Kidney (tissue), 14 donors: Measurements from ENCODE around the gene SLC7A14. TPM values are rescaled to one million over a fixed set of nuclear protein-coding genes. Genes with fewer than 3 reads are reported as not detected.

Experiments
- DNase-seq, 5 donors: peaks; one replicate each; pipeline ENCODE4 v3.0.0-alpha.2; 2013 to 2020
- FAIRE-seq: peaks from 2 replicates; lab custom pipeline; 2012; peaks lifted over from hg19 to GRCh38; lab: Jason Lieb, UNC
- H3K27ac ChIP-seq, 2 donors: one replicate each; pipeline ENCODE4 v1.7.0; 2013; ENCODE audit warnings: low read depth in 2 of 2, low read length in 2 of 2, inconsistent platforms in 1 of 2
- H3K27me3 ChIP-seq: one replicate; pipeline ENCODE4 v1.7.1; 2013; ENCODE audit warnings: low read length, inconsistent platforms; ENCODE audit not compliant: control insufficient read depth, insufficient read depth
- H3K36me3 ChIP-seq, 3 donors: one replicate each; pipeline versions ENCODE4 v1.7.0 to v1.7.1; 2013; ENCODE audit warnings: low read length in 3 of 3, control low read depth in 1 of 3, inconsistent platforms in 1 of 3; ENCODE audit not compliant: insufficient read depth in 3 of 3, control insufficient read depth in 2 of 3
- H3K4me1 ChIP-seq, 3 donors: one replicate each; pipeline versions ENCODE4 v1.7.0 to v1.7.1; 2013; ENCODE audit warnings: low read length in 3 of 3, inconsistent platforms in 1 of 3, low read depth in 1 of 3; ENCODE audit not compliant: control insufficient read depth in 2 of 3, insufficient read depth in 2 of 3
- H3K4me3 ChIP-seq, 3 donors: one replicate each; pipeline versions ENCODE4 v1.7.0 to v1.8.1; 2013; ENCODE audit warnings: low read length in 3 of 3, control low read depth in 1 of 3, inconsistent platforms in 1 of 3
- H3K9ac ChIP-seq, 3 donors: one replicate each; pipeline versions ENCODE4 v1.7.0 to v1.7.1; 2013; ENCODE audit warnings: low read length in 3 of 3, control low read depth in 1 of 3, inconsistent platforms in 1 of 3
- H3K9me3 ChIP-seq, 3 donors: one replicate each; pipeline versions ENCODE4 v1.7.0 to v1.7.1; 2013; ENCODE audit warnings: low read length in 3 of 3, control low read depth in 1 of 3, inconsistent platforms in 1 of 3; ENCODE audit not compliant: control insufficient read depth in 2 of 3, insufficient read depth in 1 of 3
- CTCF ChIP-seq: IDR thresholded peaks from 3 replicates; pipeline ENCODE4 v1.5.1; 2012; ENCODE audit warnings: mild to moderate bottlenecking, moderate library complexity, borderline replicate concordance; ENCODE audit not compliant: insufficient read depth; ENCODE audit errors: extremely low read depth
- intact Hi-C: fragments of 100-400 bp; cut with DNase I; formaldehyde crosslinking; loops from one replicate; pipeline ENCODE4 v1.11.1; 2022
- polyA plus RNA-seq: library from polyadenylated mRNA; stranded (reverse); fragments of 350-450 nt; fragmentation: Illumina TruSeq; extraction: RNeasy Lipid Tissue Mini Kit (QIAGEN cat#74804); gene quantifications from one replicate; pipeline ENCODE4 v1.2.3, GENCODE V29; 2014; ENCODE audit warnings: low read depth, low replicate concordance; ENCODE audit not compliant: insufficient read depth
- total RNA-seq: library from RNA; stranded (reverse); fragmentation: NEBNext Ultra II Directional; extraction: Animal tissue kit (Norgen Biotek cat#: 25700); gene quantifications from one replicate; pipeline ENCODE4 v1.2.1, GENCODE V29; 2021
- donor health status: control.
- donor health status: control.
- donor health status: control.
- donor health status: control.
- donor health status: control.
- donor health status: DM: yes; HTN: yes; CAD: no.
- donor health status: Normal renal cell carcinoma (clear cell type).

Gene SLC7A14
- total and polyA plus RNA-seq, 2 donors from 2014 or later, result 0.04 TPM; not detected in 1

DNA sequence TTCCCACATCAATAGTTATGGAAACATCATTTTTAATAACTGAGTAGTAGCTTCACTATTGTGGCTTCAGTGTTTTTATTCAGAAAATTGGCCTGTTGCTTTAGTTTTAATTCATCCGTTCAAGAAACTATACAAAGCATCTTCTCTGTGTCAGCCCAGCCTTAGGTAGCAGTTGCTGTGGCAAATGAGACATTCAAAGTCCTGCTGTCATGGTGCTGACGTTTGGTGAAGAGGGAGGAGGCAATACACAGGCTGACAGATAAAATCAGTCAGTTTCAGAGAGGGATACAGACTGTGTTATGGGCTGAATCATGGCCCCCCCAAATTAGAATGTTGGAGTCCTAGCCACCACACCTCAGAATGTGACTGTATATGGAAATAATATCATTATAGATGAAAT is 56.5 kb downstream of the SLC7A14 start:
- Histone ChIP-seq H3K36me3 (no peaks in the 10 kb centered on the region), H3K4me1 (no peaks in the 10 kb centered on the region), H3K4me3 (no peak overlapping the region), H3K27ac (no peak overlapping the region), H3K9me3 (no peaks in the 10 kb centered on the region), H3K27me3 (no peaks in the 10 kb centered on the region), H3K9ac (no peak overlapping the region)
- no peak for DNase-seq
- FAIRE-seq, result no peak
- no peak for TF ChIP-seq CTCF
- intact Hi-C loops, result no loop called here

GRCh38 chr3:170528726-170529125 is 57.1 kb downstream of the SLC7A14 start:
- DNase-seq (no peak), FAIRE-seq (no peak)
- intact Hi-C loops, result no loop called here
- Histone ChIP-seq H3K9me3 (no peaks in the 10 kb centered on the region), H3K4me1 (no peaks in the 10 kb centered on the region), H3K9ac (no peak overlapping the region), H3K27me3 (no peaks in the 10 kb centered on the region), H3K27ac (no peak overlapping the region), H3K36me3 (no peaks in the 10 kb centered on the region), H3K4me3 (no peak overlapping the region)
- no peak for TF ChIP-seq CTCF

- H3K4me3 ChIP-seq, result no peak overlapping the region
- H3K9me3 ChIP-seq, result no peaks in the 10 kb centered on the region
- intact Hi-C loops, result no loop called here
- no peak for TF ChIP-seq CTCF
- no peaks in the 10 kb centered on the region for H3K4me1 ChIP-seq
- H3K27me3 ChIP-seq, result no peaks in the 10 kb centered on the region
- no peaks in the 10 kb centered on the region for H3K36me3 ChIP-seq
- no peak for DNase-seq
- no peak overlapping the region for H3K9ac ChIP-seq
- no peak for FAIRE-seq
- no peak overlapping the region for H3K27ac ChIP-seq
Measured at GRCh38 chr3:170524073-170524472, 61.8 kb downstream of the SLC7A14 start.

DNA sequence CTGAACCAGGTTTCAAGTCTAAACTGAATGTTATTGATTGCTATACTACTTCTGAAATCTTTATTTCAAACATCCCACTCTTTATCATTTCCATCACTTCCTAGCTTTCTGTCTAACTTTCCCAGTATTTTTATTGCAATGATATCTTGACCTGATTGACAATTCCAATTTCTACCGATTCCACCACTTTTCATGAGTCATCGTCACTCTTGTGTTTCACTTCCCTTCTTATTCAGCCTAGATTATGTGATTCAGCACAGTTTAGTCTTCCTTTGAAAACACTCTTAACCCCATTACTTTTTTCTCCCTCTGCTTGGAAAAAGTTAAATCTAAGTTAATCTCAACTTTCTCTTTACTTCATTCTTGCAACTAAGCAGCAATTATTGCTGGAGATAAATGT is 62.6 kb downstream of the SLC7A14 start:
- no peak overlapping the region for H3K27ac ChIP-seq
- H3K36me3 ChIP-seq, result no peaks in the 10 kb centered on the region
- no peaks in the 10 kb centered on the region for H3K9me3 ChIP-seq
- H3K9ac ChIP-seq, result no peak overlapping the region
- intact Hi-C loops, result no loop called here
- no peak for TF ChIP-seq CTCF
- H3K4me3 ChIP-seq, result no peak overlapping the region
- FAIRE-seq, result no peak
- H3K4me1 ChIP-seq, result no peaks in the 10 kb centered on the region
- no peaks in the 10 kb centered on the region for H3K27me3 ChIP-seq
- no peak for DNase-seq
